HepG2 (cell line): ENCODE data around the gene ANTXR1. TPM values are rescaled to one million over a fixed set of nuclear protein-coding genes. Genes with fewer than 3 reads are reported as not detected.
A peak's percentile ranks its signal among the peaks of the same experiment; 100 is the strongest.

Experiments
- ATAC-seq: fragments of 200-7000 bp; cut with Tn5 transposase; 3 replicates; pipeline ENCODE4 v1.9.1; 2020; ENCODE audit warnings: mild to moderate bottlenecking, moderate library complexity
- BruUV-seq: library from RNA; stranded (reverse); fragments of 400-500 nt; replicated peaks from 2 replicates; lab custom pipeline; 2021; lab: Mats Ljungman, UMichigan
- CTCF ChIA-PET: fragments of 300-600 bp; formaldehyde crosslinking; extraction: SDS; loops from one replicate; lab custom pipeline; 2021; ENCODE audit warnings: low total read pairs, inconsistent platforms, low intra/inter-chr PET ratio; lab: Yijun Ruan, JAX
- POLR2A ChIA-PET: fragments of 350-600 bp; sonication (Branson Sonifier 250); formaldehyde crosslinking; loops from one replicate; lab custom pipeline; 2020; ENCODE audit warnings: antibody characterized with exemption, inconsistent platforms; lab: Yijun Ruan, JAX
- DNase-seq: peaks from one replicate; pipeline ENCODE4 v3.0.0-alpha.2; 2015; ENCODE audit warnings: low spot score
- FAIRE-seq: peaks from 3 replicates; lab custom pipeline; 2011; peaks lifted over from hg19 to GRCh38; lab: Jason Lieb, UNC
- H2AFZ ChIP-seq: one replicate; pipeline ENCODE4 v1.6.1; 2011; ENCODE audit warnings: low read length, inconsistent platforms
- H3K27ac ChIP-seq: fragments of 300-600 bp; 3 replicates; pipeline ENCODE4 v1.8.0; 2011; ENCODE audit warnings: mixed run types, mild to moderate bottlenecking, mixed read lengths, low read length, inconsistent platforms; ENCODE audit not compliant: insufficient read depth; ENCODE audit errors: extremely low read length
- H3K27me3 ChIP-seq, 2 experiments: fragments of 200-600 bp in 1 of 2; 2 replicates in 1 of 2; 3 replicates in 1 of 2; pipeline versions ENCODE4 v1.6.0 to v1.8.0; 2011; ENCODE audit warnings: low read length in 2 of 2, mild to moderate bottlenecking in 2 of 2, moderate library complexity in 2 of 2, inconsistent platforms in 1 of 2; ENCODE audit not compliant: insufficient read depth in 2 of 2, control insufficient read depth in 1 of 2
- H3K36me3 ChIP-seq, 2 experiments: fragments of 200-600 bp in 1 of 2; replicated peaks in 1 of 2; 2 replicates in 1 of 2; 3 replicates in 1 of 2; pipeline versions ENCODE4 v1.5.1 to v1.8.0; 2011; ENCODE audit warnings: low read length in 2 of 2, inconsistent platforms in 1 of 2; ENCODE audit not compliant: insufficient read depth in 2 of 2, control insufficient read depth in 1 of 2
- H3K4me1 ChIP-seq: 2 replicates; pipeline ENCODE4 v1.5.1; 2012; ENCODE audit warnings: low read length, inconsistent platforms; ENCODE audit not compliant: insufficient read depth
- H3K4me2 ChIP-seq: 2 replicates; pipeline ENCODE4 v1.6.0; 2011; ENCODE audit warnings: low read depth, low read length, inconsistent platforms
- H3K4me3 ChIP-seq, 3 experiments: fragments of 200-600 bp in 1 of 3; sonication (generic), shearing (Covaris generic) in 1 of 3; replicated peaks in 1 of 3; 2 replicates each; pipeline ENCODE4 v1.5.1; 2011 to 2016; ENCODE audit warnings: low read length in 3 of 3, inconsistent platforms in 2 of 3, low read depth in 2 of 3, mild to moderate bottlenecking in 2 of 3, control low read depth in 1 of 3, mixed read lengths in 1 of 3; ENCODE audit not compliant: insufficient read depth in 1 of 3
- H3K79me2 ChIP-seq: one replicate; pipeline ENCODE4 v1.6.1; 2011; ENCODE audit warnings: low read length, inconsistent platforms; ENCODE audit not compliant: insufficient read depth
- H3K9ac ChIP-seq: 2 replicates; pipeline ENCODE4 v1.6.0; 2011; ENCODE audit warnings: mild to moderate bottlenecking, low read depth, low read length, inconsistent platforms; ENCODE audit not compliant: insufficient read depth
- H3K9me3 ChIP-seq: 2 replicates; pipeline ENCODE4 v1.5.1; 2012; ENCODE audit warnings: mild to moderate bottlenecking, low read length
- H4K20me1 ChIP-seq: 2 replicates; pipeline ENCODE4 v1.6.0; 2011; ENCODE audit warnings: inconsistent platforms, mild to moderate bottlenecking, low read length, moderate library complexity; ENCODE audit not compliant: insufficient read depth
- ARNTL ChIP-seq: sonication (generic); formaldehyde crosslinking; IDR thresholded peaks from 2 replicates; pipeline ENCODE4 v1.4.0; 2020; ENCODE audit warnings: mild to moderate bottlenecking, missing genetic modification reagents
- CHD4 ChIP-seq: fragments of 200-600 bp; sonication (generic); IDR thresholded peaks from 2 replicates; pipeline ENCODE4 v1.7.0; 2017; ENCODE audit warnings: mild to moderate bottlenecking, low read length, borderline replicate concordance
- HDAC2 ChIP-seq: sonication (generic); formaldehyde crosslinking; IDR thresholded peaks from 2 replicates; pipeline ENCODE4 v1.4.0; 2020; ENCODE audit warnings: missing genetic modification reagents
- HIC2 ChIP-seq: sonication (generic); formaldehyde crosslinking; IDR thresholded peaks from 2 replicates; pipeline ENCODE4 v1.9.0; 2022; ENCODE audit warnings: low read depth, missing genetic modification reagents
- HMG20A ChIP-seq: IDR thresholded peaks from 2 replicates; pipeline ENCODE4 v1.6.1; 2016; ENCODE audit warnings: borderline replicate concordance
- IRF2 ChIP-seq: IDR thresholded peaks from 2 replicates; pipeline ENCODE4 v1.6.1; 2018; ENCODE audit warnings: missing genetic modification reagents, missing compliant biosample characterization
- ISX ChIP-seq: sonication (generic); formaldehyde crosslinking; conservative IDR thresholded peaks from 2 replicates; pipeline ENCODE4 v1.5.0; 2020; ENCODE audit warnings: missing genetic modification reagents
- MAFF ChIP-seq: IDR thresholded peaks from 2 replicates; pipeline ENCODE4 v1.6.1; 2011; ENCODE audit warnings: low read depth, low read length, improper control_type of control experiment
- MAFK ChIP-seq, 2 experiments: IDR thresholded peaks in 1 of 2; conservative IDR thresholded peaks in 1 of 2; 2 replicates each; pipeline ENCODE4 v1.6.1; 2011; ENCODE audit warnings: improper control_type of control experiment in 2 of 2, low read length in 2 of 2
- NFIC ChIP-seq: IDR thresholded peaks from 2 replicates; pipeline ENCODE4 v1.6.1; 2012; ENCODE audit warnings: mild to moderate bottlenecking, low read length, inconsistent platforms
- NFYB ChIP-seq: sonication (generic); formaldehyde crosslinking; IDR thresholded peaks from 2 replicates; pipeline ENCODE4 v1.4.0; 2020; ENCODE audit warnings: missing genetic modification reagents
- POLR2A ChIP-seq, 2 experiments: IDR thresholded peaks; 2 replicates each; pipeline ENCODE4 v1.6.1; 2011; ENCODE audit warnings: low read depth in 2 of 2, low read length in 2 of 2, mild to moderate bottlenecking in 1 of 2, moderate library complexity in 1 of 2; ENCODE audit not compliant: insufficient read depth in 1 of 2
- PTBP1 ChIP-seq: fragments of 200-400 bp; formaldehyde crosslinking; IDR thresholded peaks from 2 replicates; pipeline ENCODE4 v1.6.1; 2018; ENCODE audit warnings: low read length, low read depth; ENCODE audit not compliant: poor library complexity, severe bottlenecking
- RBM22 ChIP-seq: fragments of 200-400 bp; formaldehyde crosslinking; optimal IDR thresholded peaks from 2 replicates; pipeline ENCODE3; 2017; ENCODE audit warnings: mild to moderate bottlenecking, low read length, moderate library complexity
- SIX1 ChIP-seq: sonication (generic); formaldehyde crosslinking; IDR thresholded peaks from 2 replicates; pipeline ENCODE4 v1.4.0; 2020; ENCODE audit warnings: missing genetic modification reagents, borderline replicate concordance
- TAF15 ChIP-seq: fragments of 200-400 bp; formaldehyde crosslinking; IDR thresholded peaks from one replicate; pipeline ENCODE4 v1.6.1; 2018; ENCODE audit warnings: mild to moderate bottlenecking, low read depth, low read length; ENCODE audit not compliant: poor library complexity, severe bottlenecking
- ZMAT3 ChIP-seq: sonication (generic); formaldehyde crosslinking; conservative IDR thresholded peaks from 2 replicates; pipeline ENCODE4 v1.7.0; 2021; ENCODE audit warnings: missing genetic modification reagents
- WGBS: methylation state at CpG from one replicate; pipeline ENCODE4 v1.1.6; 2017; ENCODE audit warnings: low lambda C conversion rate; 5-methylcytosine and 5-hydroxymethylcytosine counted together
- in situ Hi-C: cut with HindIII; loops from 2 replicates; pipeline ENCODE4 v1.10.0; 2017; ENCODE audit warnings: low pct_unique_long_range_greater_than_20kb; ENCODE audit not compliant: extremely low pct_ligation_motif_present
- intact Hi-C: fragments of 100-400 bp; cut with micrococcal nuclease; formaldehyde crosslinking; loops from one replicate; pipeline ENCODE4 v1.10.0; 2022; ENCODE audit not compliant: unreplicated experiment
- polyA plus RNA-seq, 8 experiments: library from polyadenylated mRNA; depleted of rRNA in 3 of 8; stranded (reverse) in 7 of 8; unstranded in 1 of 8; fragments of >200 nt; fragmentation: Illumina TruSeq in 4 of 8; extraction: Trizol in 4 of 8; gene quantifications; 2 replicates each; pipeline versions ENCODE4 v1.2.1 to v1.2.3, GENCODE V29; 2011 to 2016; ENCODE audit warnings: low read depth in 4 of 8, missing spikeins in 1 of 8, mixed read lengths in 1 of 8; ENCODE audit not compliant: insufficient read depth in 1 of 8
- total RNA-seq, 5 experiments: library from RNA; depleted of rRNA; stranded (reverse); fragments of >200 nt; fragmentation: Illumina TruSeq; extraction: Trizol; gene quantifications; 2 replicates each; pipeline ENCODE4 v1.2.3, GENCODE V29; 2016; ENCODE audit warnings: low read depth in 1 of 5

Gene ANTXR1
- total and polyA plus RNA-seq, 2 of the 13 experiments (the other 11 are each of a cell fraction or from before 2014, with no cell fraction given) = 4.5 to 12.7 TPM

- Histone ChIP-seq H3K9ac (no peak overlapping the region; the same call in 1 of the 2 replicates), H3K27ac (peak overlapping the region; percentile 67), H3K36me3 (no peaks in the 10 kb centered on the region; a peak in 1 of 5 replicates), H4K20me1 (no peaks in the 10 kb centered on the region), H3K4me1 (peaks cover 46% of the 10 kb centered on the region), H3K4me2 (0 out of 2 replicates have a peak overlapping the region, but pooled peaks have one; percentile 60), H3K4me3 (no peak overlapping the region), H3K27me3 (no peaks in the 10 kb centered on the region), H3K79me2 (peaks cover 9% of the 10 kb centered on the region), H3K9me3 (no peaks in the 10 kb centered on the region), H2AFZ (no peak overlapping the region)
- TF ChIP-seq MAFF (0 out of 2 replicates have a peak, but pooled peaks have one; percentile 2), HDAC2 (CRISPR knock-in tag) (no peak), MAFK (conservative IDR thresholded peaks at IDR 0.05 in 1 of 2, IDR thresholded peaks at IDR 0.05 in 1 of 2; ENCODE audit: low read length in 2 of 2) (0 out of 4 replicates have a peak, but pooled peaks of 1 of the 2 experiments have one; percentile 11)
- no peak for DNase-seq
- no TSS peak for BruUV-seq
- 97% methylated on average over 2 of the region's 2 CpGs for WGBS
- intact Hi-C loops (no loop called here), in situ Hi-C loops (no loop called here)
- ATAC-seq = no peak
- ChIA-PET CTCF (no interaction called here), POLR2A (no interaction called here)
- no peak for FAIRE-seq
Measured at GRCh38 chr2:69279211-69279610, 266.2 kb downstream of the ANTXR1 start.

DNA sequence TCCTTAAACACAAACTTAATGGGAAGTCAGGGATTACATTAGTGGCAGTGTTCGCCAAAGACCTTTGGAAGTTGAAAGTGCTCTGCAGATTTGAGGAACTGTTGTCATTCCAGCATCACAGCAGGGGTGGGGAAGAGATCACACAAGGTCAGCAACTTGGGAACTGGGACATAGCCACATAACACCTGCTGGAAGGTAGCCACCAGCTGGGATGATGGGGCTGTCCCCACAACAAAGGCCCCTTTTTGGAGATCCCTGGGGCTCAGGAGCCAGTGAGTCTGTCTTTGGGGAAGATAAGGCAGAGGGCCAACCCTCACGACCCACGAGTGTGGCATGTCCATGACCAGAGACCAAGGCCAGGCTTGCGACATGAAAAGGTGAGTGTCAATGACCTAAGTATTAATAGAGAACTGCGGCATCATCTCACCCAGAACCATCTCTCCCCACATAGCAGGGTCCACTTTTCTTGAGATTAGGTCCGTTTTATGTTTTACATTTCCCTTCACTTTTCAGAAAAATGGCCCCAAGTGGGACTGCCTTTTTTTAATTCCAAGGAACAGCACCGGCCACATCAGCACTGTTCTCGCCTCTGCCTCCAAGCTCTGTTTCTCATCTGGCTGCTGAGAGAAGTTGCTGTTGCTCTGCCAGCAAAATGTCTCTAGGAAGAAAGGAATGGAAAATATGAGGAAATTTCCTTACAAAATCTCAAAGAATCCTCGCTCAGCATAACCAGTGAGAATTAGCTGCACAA lies 267.1 kb downstream of the ANTXR1 start:
- peaks cover 9% of the 10 kb centered on the region for H3K79me2 ChIP-seq
- peak overlapping the region; percentile 6; the same call in 1 of the 2 replicates for H3K9ac ChIP-seq
- peak overlapping the region in 2 of 3 experiments; percentile 28 to 31; a peak in 3 of 6 replicates for H3K4me3 ChIP-seq
- no peaks in the 10 kb centered on the region for H3K27me3 ChIP-seq
- intact Hi-C loops = loop anchor here (1.0 to 5.0 kb wide), 2 partner anchors 64 to 103 kb away; no protein-coding TSS in a partner anchor
- ATAC-seq = peak; percentile 91
- H4K20me1 ChIP-seq = no peaks in the 10 kb centered on the region
- H3K4me1 ChIP-seq = peaks cover 50% of the 10 kb centered on the region
- ChIA-PET POLR2A (interaction anchor here (1.2 kb wide), 1 partner anchor 11 kb away, joined by 4 read pairs; no protein-coding TSS in a partner anchor), CTCF (no interaction called here)
- BruUV-seq = no TSS peak
- peak; percentile 53 for FAIRE-seq
- no peaks in the 10 kb centered on the region; a peak in 1 of 5 replicates for H3K36me3 ChIP-seq
- H3K27ac ChIP-seq = peak overlapping the region; percentile 67
- in situ Hi-C loops = no loop called here
- DNase-seq = peak; percentile 92
- WGBS = 38% methylated on average over 9 of the region's 9 CpGs
- H2AFZ ChIP-seq = no peak overlapping the region
- H3K4me2 ChIP-seq = peak overlapping the region; percentile 60
- H3K9me3 ChIP-seq = no peaks in the 10 kb centered on the region
- TF ChIP-seq NFYB (CRISPR knock-in tag) (peak; percentile 22; the same call in 1 of the 2 replicates), ZMAT3 (CRISPR knock-in tag) (no peak), ISX (CRISPR knock-in tag) (no peak), RBM22 (no peak), HIC2 (no peak), HMG20A (CRISPR knock-in tag) (peak; percentile 85; the same call in 1 of the 2 replicates), PTBP1 (no peak), CHD4 (0 out of 2 replicates have a peak, but pooled peaks have one; percentile 16), TAF15 (no peak), NFIC (no peak), SIX1 (CRISPR knock-in tag) (no peak), ARNTL (no peak), POLR2A (IDR thresholded peaks at IDR 0.05; ENCODE audit: insufficient read depth in 1 of 2, low read depth in 2 of 2, low read length in 2 of 2) (peak in 1 of 2 experiments; percentile 72; a peak in 2 of 4 replicates), IRF2 (CRISPR knock-in tag) (0 out of 2 replicates have a peak, but pooled peaks have one; percentile 42)
